Stomach smooth muscle (tissue), 2 donors: ENCODE results near the gene ARHGAP24.

Source experiments
- H3K27ac ChIP-seq: one replicate; pipeline ENCODE4 v1.7.0; 2013; ENCODE audit warnings: mild to moderate bottlenecking, low read length, inconsistent platforms
- H3K27me3 ChIP-seq, 2 donors: one replicate each; pipeline ENCODE4 v1.7.0; 2013; ENCODE audit warnings: low read length in 2 of 2; ENCODE audit not compliant: insufficient read depth in 2 of 2, control insufficient read depth in 1 of 2
- H3K36me3 ChIP-seq, 2 donors: one replicate each; pipeline ENCODE4 v1.7.0; 2013; ENCODE audit warnings: low read length in 2 of 2; ENCODE audit not compliant: control insufficient read depth in 2 of 2, insufficient read depth in 2 of 2
- H3K4me1 ChIP-seq: one replicate; pipeline ENCODE4 v1.7.0; 2013; ENCODE audit warnings: low read length; ENCODE audit not compliant: control insufficient read depth, insufficient read depth
- H3K4me3 ChIP-seq, 2 donors: one replicate each; pipeline ENCODE4 v1.7.0; 2013; ENCODE audit warnings: low read length in 2 of 2
- H3K9ac ChIP-seq, 2 donors: one replicate each; pipeline ENCODE4 v1.7.0; 2013; ENCODE audit warnings: low read length in 2 of 2, mild to moderate bottlenecking in 1 of 2
- H3K9me3 ChIP-seq, 2 donors: one replicate each; pipeline ENCODE4 v1.7.0; 2013; ENCODE audit warnings: low read length in 2 of 2; ENCODE audit not compliant: control insufficient read depth in 2 of 2
- donor health status: healthy.
- donor health status: Pancreatic carcinoma.

Gene ARHGAP24

DNA sequence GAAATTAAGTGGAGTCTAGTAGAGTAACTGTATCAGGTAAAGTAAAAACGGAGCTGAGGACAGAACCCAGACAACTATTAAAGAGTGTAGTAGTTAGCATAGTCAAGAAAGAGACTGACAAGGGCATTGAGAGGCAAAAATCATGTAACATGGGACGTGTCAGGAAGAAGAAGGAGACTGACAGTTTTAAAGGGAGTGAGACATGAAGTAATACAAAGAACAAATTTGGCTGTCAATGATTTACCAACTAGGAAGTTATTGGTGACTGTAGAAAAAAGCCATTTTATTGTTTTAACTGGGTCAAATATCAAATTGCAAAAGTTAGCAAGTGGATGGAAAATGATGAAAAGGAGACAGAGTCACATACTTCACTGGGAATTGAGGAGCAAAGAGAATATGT is 462.6 kb downstream of the ARHGAP24 start:
- Histone ChIP-seq H3K4me3 (no peak overlapping the region), H3K4me1 (no peaks in the 10 kb centered on the region), H3K36me3 (no peaks in the 10 kb centered on the region), H3K27me3 (no peaks in the 10 kb centered on the region), H3K9ac (no peak overlapping the region), H3K27ac (no peak overlapping the region), H3K9me3 (no peaks in the 10 kb centered on the region)

DNA sequence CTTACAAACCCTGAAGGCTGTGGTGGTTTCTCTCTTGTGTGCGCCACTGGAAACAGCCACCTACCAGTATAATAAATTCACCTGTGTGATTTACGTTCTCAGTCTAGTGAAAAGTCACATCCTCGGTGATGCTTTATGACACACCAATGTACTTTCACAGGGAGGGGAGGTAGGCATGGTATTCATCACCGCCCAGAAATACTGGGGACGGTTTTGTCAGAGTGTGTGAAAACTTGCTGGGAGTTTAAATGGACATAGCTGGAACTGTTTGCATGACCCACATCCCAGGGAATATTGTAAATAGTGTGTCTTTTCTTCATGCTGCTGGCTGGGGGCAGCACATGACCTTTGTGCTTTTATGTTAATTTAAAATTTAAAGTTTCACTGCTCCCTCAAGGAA is 463.1 kb downstream of the ARHGAP24 start:
- H3K27me3 ChIP-seq: no peaks in the 10 kb centered on the region
- no peaks in the 10 kb centered on the region for H3K36me3 ChIP-seq
- H3K9ac ChIP-seq: no peak overlapping the region
- no peaks in the 10 kb centered on the region for H3K4me1 ChIP-seq
- H3K27ac ChIP-seq: no peak overlapping the region
- no peaks in the 10 kb centered on the region for H3K9me3 ChIP-seq
- H3K4me3 ChIP-seq: no peak overlapping the region

DNA sequence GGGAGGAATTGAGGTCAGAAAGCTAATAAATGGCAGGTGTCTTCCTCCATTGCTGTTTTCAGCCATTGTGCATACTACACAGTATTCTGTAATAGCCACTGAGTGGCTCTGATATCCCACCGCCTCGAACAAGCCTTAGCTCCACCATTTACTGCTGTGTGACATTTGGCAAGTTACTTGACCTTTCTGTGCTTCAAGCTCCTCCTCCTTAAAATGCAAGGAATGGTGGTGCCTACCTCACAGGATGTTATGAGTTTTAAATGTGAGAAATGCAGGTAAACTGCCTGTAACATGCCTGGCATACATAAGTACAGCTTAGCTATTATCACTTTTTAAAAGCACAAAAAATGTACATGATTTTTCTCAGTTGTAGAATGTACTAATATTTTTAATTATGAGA is 464.0 kb downstream of the ARHGAP24 start:
- H3K36me3 ChIP-seq: no peaks in the 10 kb centered on the region
- no peaks in the 10 kb centered on the region for H3K4me1 ChIP-seq
- no peak overlapping the region for H3K9ac ChIP-seq
- H3K27me3 ChIP-seq: no peaks in the 10 kb centered on the region
- no peaks in the 10 kb centered on the region for H3K9me3 ChIP-seq
- H3K27ac ChIP-seq: no peak overlapping the region
- no peak overlapping the region for H3K4me3 ChIP-seq

DNA sequence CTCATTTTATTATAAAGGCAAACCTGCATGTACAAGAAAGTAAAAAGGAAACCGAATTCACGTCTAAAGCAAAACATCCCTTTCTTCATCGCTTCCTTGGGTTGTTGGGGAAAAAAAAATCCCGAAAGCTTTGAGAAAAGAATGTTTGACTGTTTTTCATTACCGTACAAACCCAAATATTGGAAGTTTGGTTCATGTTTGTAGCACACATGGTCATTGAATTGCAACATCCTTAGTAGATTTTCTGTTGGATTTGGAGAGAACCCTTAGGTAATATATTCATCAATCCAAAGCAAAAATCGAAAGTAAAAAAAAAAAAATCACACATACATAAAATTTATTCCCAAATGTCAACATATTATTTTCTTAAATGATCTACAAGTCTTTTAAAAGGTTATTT is 464.6 kb downstream of the ARHGAP24 start:
- Histone ChIP-seq H3K9ac (no peak overlapping the region), H3K27ac (no peak overlapping the region)

DNA sequence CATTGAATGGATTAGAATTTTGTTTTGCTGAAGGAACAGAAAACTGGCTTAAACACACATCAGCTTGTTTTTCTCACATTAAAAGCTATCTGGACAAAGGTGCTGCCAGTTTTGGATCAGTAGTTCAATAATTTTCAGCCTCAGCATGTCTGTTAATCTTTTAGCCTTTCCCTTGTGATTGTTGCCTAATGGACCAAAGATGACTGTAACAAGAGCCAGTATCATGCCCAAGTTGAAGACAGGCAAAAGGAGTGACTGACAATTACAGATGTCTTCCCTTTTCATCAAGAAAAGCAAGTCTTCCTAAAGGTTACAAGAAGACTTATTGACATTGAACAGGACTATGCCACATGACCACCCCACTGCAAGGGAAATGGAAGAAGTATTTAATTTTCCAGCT is 465.2 kb downstream of the ARHGAP24 start:
- H3K4me1 ChIP-seq: no peaks in the 10 kb centered on the region
- no peaks in the 10 kb centered on the region for H3K36me3 ChIP-seq
- no peaks in the 10 kb centered on the region for H3K9me3 ChIP-seq
- H3K27ac ChIP-seq: no peak overlapping the region
- no peak overlapping the region for H3K9ac ChIP-seq
- H3K4me3 ChIP-seq: no peak overlapping the region
- H3K27me3 ChIP-seq: no peaks in the 10 kb centered on the region

More for the DNA sequence above, 464.6 kb downstream of the ARHGAP24 start:
- no peaks in the 10 kb centered on the region for H3K36me3 ChIP-seq
- no peaks in the 10 kb centered on the region for H3K27me3 ChIP-seq
- no peaks in the 10 kb centered on the region for H3K4me1 ChIP-seq
- H3K9me3 ChIP-seq: no peaks in the 10 kb centered on the region
- no peak overlapping the region for H3K4me3 ChIP-seq

DNA sequence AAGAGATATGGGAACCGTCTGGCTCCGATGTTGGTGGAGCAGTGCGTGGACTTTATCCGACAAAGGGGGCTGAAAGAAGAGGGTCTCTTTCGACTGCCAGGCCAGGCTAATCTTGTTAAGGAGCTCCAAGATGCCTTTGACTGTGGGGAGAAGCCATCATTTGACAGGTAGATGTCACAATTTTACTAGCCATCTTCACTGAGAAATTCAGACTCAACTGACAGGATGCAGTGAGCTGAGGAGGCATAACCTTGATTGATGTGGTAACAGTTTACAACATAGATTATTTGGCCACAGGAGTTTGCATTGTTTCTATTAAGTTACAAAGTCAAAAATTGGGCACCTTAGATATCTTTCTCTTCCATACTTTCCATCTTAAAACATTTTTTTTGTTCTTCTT is 467.2 kb downstream of the ARHGAP24 start:
- Histone ChIP-seq H3K4me3 (no peak overlapping the region), H3K36me3 (no peaks in the 10 kb centered on the region), H3K9me3 (no peaks in the 10 kb centered on the region), H3K27me3 (no peaks in the 10 kb centered on the region), H3K27ac (no peak overlapping the region), H3K9ac (no peak overlapping the region), H3K4me1 (no peaks in the 10 kb centered on the region)

DNA sequence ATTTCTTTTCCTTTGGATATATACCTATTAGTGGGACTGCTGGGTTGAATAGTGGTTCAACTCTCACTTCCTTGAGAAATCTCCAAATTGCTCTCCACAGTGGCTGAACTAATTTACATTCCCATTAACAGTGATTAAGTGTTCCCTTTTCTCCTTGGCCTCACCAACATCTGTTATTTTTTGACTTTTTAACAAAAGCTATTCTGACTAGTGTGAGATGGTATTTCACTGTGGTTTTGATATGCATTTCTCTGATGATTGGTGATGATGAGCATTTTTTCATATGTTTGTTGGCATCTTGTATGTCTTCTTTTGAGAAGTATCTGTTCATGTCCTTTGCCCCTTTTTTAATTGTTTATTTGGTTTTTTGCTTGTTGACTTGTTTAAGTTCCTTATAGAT is 471.9 kb downstream of the ARHGAP24 start:
- H3K36me3 ChIP-seq: no peaks in the 10 kb centered on the region
- no peaks in the 10 kb centered on the region for H3K4me1 ChIP-seq
- no peak overlapping the region for H3K9ac ChIP-seq
- no peaks in the 10 kb centered on the region for H3K27me3 ChIP-seq
- H3K9me3 ChIP-seq: no peaks in the 10 kb centered on the region
- H3K27ac ChIP-seq: no peak overlapping the region
- no peak overlapping the region for H3K4me3 ChIP-seq

DNA sequence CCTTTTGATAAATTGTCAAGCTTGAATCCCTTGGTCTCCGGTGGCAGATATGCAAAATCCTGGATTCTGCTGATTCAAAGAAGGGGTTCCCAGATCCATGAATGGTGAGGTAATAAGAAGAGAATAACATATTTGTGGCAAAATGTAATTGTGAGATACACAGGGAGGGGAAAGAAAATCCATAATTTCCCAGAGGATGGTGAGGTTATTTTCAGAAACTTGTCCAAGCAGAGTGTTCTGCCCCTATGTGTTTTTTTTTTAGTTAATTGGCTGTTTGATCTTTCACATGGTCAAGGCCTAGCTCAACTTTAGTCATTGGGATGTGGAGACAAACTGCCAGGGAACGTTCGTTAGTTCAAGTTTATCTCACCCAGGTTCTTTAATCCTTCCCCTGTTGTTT is 476.1 kb downstream of the ARHGAP24 start:
- no peak overlapping the region for H3K4me3 ChIP-seq
- H3K36me3 ChIP-seq: no peaks in the 10 kb centered on the region
- no peak overlapping the region for H3K27ac ChIP-seq
- peaks cover 3% of the 10 kb centered on the region for H3K4me1 ChIP-seq
- no peaks in the 10 kb centered on the region for H3K9me3 ChIP-seq
- no peak overlapping the region for H3K9ac ChIP-seq
- no peaks in the 10 kb centered on the region for H3K27me3 ChIP-seq

DNA sequence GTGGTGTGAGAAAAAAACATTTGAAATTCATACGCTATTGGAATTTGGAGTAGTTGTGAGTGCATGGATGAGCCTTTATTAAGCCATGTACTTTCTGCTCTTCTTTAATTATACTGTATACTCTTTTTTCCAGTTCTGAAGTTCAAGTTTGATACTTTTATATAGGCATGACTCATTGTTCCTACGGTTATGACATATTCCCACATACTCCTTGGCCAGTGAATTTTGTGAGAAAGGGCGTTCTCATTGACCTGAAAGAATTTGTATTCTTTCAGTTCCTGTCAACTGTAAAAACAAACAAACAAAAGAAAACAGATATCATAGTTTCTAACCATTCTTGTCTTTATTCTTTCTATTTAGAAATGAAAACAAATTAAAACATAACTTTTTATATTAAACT is 477.6 kb downstream of the ARHGAP24 start:
- H3K4me1 ChIP-seq: peaks cover 3% of the 10 kb centered on the region
- H3K9me3 ChIP-seq: no peaks in the 10 kb centered on the region
- H3K4me3 ChIP-seq: no peak overlapping the region
- no peaks in the 10 kb centered on the region for H3K27me3 ChIP-seq
- H3K27ac ChIP-seq: no peak overlapping the region
- H3K9ac ChIP-seq: no peak overlapping the region
- no peaks in the 10 kb centered on the region for H3K36me3 ChIP-seq

DNA sequence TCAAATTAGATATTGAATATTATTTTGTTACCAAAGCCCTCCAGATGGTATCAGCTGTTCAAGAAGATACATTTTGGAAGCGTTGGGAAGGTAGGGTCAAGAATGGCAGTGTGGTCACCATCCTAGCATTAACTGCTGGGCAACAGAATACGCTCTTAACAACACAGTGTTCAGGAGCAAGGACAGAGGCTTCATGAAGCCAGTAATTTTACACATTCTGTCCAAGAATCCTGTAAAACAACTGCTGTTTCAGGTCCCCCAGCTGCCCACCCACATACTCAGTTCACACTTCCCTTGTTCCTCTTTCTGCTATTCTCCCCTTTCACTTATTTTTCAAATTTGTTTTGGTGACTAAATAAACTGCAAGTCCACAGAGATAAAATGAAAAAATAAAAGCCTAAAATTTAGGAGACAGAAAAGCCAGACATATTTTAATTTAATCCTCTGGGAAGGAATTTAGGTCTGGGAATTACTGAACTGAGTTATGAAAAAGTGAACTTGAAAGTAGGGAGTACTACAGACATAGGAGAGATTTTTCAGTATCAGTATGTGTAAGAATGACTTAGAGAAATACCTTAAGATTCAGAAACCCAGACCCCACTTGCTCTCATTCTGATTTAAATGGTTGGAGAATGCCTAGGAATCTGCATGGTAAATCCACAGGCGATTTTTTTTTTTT is 478.2 kb downstream of the ARHGAP24 start:
- Histone ChIP-seq H3K4me1 (peaks cover 3% of the 10 kb centered on the region), H3K27ac (no peak overlapping the region), H3K27me3 (no peaks in the 10 kb centered on the region), H3K36me3 (no peaks in the 10 kb centered on the region), H3K9me3 (no peaks in the 10 kb centered on the region), H3K4me3 (no peak overlapping the region), H3K9ac (no peak overlapping the region)

DNA sequence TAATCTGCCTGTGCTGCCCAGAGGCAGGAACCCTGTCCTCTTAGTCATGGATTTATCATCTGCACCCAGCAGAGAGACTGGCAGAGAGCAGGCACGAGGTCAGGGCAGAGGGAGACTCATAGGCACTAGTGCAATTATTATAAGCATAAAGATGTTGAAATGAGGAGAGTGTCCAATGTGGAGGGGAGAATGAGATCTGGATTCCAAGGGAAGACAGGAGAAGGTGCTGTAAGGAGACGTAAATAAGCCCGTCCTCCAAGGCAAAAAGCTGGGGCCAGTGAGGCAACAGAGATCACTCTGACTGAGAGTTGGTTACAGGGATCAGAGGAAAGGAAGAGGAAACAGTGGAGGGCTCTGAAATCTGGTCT is 478.7 kb downstream of the ARHGAP24 start:
- peaks cover 3% of the 10 kb centered on the region for H3K4me1 ChIP-seq
- H3K9ac ChIP-seq: no peak overlapping the region
- no peaks in the 10 kb centered on the region for H3K9me3 ChIP-seq
- no peak overlapping the region for H3K4me3 ChIP-seq
- no peaks in the 10 kb centered on the region for H3K27me3 ChIP-seq
- no peak overlapping the region for H3K27ac ChIP-seq
- no peaks in the 10 kb centered on the region for H3K36me3 ChIP-seq
